ENCODE data around the gene ANKRD13C.
"Not testable (repeated sequence)": the region's sequence is repeated elsewhere in the genome, so short reads cannot be mapped to it uniquely, and the experiment has no call there.

The ANKRD13C gene

DNA sequence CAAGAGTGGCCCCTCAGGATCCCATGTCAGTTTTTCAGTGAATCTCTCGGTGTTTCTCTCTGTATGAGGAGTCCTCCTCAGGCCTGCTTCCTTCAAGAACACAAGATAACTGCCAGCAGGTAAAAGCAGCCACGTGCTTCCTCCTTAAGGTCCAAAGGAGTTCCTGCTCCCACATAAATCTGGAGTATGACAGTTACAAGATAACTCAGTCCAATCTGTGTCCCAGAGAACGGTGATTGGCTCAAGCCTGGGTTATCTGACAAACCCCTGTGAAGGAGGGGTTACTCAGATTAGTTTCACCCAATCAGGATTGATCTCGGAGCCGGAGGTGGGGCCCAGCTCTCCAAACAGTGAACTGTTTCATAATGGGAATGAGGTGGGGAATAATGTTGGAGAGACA, 5.8 kb upstream of the ANKRD13C start:
- DNase-seq (ENCODE audit: low read depth) = no peak

DNA sequence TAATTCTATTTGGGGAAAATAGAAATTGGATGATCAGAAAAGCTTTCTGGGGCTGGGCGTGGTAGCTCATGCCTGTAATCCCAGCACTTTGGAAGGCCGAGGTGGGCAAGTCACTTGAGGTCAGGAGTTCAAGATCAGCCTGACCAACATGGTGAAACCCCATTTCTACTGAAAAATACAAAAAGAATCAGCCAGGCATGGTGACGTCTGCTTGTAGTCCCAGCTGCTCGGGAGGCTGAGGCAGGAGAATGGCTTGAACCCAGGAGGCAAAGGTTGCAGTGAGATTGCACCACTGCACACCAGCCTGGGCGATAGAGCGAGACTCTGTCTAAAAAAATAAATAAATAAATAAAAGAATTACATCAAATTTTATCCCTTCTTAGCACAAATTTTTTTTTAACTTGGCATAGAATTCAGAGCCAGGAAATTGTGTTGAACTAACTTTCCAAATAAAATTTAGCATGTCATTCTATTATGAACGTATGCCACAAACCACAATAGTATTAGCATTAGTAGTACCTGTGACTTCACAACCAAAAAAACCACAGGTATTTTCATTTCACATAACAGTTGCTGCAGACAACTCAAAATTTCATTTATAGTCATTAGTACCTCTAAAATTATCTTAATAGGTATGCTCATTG, 4.5 kb upstream of the ANKRD13C start:
- DNase-seq (ENCODE audit: low read depth) = no peak

DNA sequence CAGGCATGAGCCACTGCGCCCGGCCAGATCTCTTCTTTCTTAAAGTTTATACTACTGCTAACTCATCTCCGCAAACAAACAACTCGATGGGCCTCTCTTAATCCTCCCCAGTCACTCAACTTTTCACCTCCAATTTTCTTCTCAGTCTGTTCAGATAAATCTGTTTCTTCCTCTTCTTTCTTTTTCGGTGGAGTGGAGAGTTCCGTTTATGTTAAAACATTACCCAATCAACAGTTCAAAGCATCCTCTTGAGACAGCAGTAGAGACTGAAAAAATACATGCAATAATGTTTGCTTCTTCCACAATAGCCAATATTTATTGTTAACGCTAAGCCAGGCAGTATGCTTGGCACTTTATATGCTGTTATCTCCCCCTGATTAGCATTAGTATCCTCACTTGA, 1.4 kb upstream of the ANKRD13C start:
- no peak for DNase-seq (ENCODE audit: low read depth)

DNA sequence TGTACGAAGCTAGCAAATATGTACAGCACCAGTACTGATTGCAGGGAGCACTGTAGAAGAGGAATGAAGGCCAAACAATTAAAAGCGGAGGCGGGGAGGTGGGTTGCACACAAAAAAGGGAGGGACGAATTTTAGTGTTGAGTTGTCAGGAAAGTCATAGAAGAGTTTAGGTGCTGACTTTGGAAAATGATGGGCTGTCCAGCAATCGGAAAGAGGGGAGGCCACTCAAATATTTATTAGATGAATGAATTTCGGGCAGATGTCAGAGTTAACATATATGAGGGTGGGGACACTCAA, 537 bp upstream of the ANKRD13C start:
- DNase-seq (ENCODE audit: low read depth) = no peak

DNA sequence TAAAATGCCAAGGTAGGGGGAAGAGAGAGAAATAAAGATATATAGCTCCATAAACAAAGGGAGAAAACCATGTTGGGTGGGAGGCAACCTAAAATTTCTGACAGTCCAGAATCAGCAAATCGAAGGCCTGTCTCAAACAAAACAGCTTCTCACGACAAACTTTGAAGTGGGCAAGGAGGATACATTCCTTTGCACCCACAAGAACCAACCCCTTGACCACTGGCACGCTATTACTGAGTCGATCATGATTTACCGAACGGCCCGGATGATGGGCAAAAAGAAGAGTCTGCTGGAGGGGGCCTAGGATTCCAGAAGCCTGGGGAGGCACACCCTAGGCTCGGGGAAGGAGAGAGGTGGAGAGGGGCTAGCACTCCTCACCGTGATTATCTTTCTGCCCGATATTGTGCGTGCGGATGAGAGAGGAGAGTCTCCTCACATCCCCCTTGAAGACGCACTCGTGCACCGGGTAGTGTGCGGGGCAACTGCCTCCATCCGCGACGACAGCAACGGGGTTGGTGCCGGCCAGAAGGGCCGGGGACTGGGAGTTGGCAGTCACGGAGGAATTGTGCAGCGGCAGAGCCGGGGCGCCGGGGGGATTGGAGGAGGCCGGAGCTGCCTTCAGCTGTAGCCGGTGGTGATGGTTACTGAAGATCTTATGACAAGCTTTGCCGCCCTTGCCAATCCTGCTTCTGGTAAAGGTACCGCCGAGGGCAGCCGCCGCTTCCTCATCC, 756 bp downstream of the ANKRD13C start:
- DNase-seq (ENCODE audit: low read depth) = peak; percentile 7

DNA sequence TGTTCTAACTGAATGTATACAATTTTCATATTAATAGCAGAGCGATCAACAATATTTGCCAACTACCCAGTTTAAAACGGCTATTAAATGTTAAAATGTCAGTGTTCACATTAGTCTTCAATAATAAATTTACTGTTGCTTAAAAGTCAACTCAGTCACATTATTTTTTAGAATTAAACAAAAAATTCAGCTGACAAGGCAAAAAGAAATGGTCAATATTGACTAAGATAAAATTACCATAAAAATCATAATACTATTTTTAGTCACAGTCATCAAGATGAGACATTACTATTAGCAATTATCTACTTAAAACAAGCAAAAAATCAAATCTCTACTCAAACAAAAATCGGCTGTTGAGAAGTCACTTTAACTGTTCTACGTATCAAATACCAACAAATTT, 1.5 kb downstream of the ANKRD13C start:
- no peak for DNase-seq (ENCODE audit: low read depth)

DNA sequence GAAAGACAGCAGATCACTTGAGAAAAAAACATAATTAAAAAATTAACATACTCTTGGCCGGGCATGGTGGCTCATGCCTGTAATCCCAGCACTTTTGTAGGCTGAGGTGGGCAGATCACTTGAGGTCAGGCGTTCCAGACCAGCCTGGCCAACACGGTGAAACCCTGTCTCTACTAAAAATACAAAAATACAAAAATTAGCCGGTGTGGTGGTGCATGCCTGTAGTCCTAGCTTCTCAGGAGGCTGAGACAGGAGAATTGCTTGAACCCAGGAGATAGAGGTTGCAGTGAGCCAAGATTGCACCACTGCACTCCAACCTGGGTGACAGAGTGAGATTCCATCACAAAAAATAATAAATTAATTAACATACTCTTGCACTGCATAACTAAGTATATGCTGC, 4.7 kb downstream of the ANKRD13C start:
- not testable (repeated sequence) for DNase-seq (ENCODE audit: low read depth)

DNA sequence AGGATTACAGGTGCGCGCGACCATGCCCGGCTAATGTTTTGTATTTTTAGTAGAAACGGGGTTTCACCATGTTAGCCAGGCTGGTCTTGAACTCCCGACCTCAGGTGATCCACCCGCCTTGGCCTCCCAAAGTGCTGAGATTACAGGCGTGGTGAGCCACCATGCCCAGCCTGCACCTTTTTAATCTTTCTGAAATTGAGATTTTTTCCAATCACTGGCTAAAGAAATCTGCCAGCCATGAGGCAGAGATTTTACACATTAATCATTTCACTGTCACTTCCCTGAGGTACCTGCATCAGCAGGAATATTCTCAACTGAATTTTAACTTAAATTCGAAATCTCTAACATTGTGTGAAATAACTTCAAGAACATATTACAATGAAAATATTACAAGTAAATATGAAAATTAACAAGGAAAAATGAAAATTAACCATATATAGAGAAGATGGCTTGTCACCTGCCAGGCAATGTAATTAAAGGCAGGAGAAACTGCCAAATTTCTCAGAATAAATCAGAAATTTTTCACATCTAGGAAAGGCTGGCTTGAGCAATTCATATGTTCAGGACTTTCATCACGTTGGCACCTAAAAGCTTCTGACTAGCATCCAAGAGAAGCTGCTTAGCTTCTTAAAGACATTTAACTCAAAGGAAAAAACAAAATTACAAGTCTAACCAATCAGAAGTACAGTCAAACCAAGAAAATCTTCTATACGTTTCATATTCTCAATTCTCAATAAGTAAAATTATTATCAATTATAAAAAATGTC, 5.9 kb downstream of the ANKRD13C start:
- DNase-seq (ENCODE audit: low read depth) = no peak

DNA sequence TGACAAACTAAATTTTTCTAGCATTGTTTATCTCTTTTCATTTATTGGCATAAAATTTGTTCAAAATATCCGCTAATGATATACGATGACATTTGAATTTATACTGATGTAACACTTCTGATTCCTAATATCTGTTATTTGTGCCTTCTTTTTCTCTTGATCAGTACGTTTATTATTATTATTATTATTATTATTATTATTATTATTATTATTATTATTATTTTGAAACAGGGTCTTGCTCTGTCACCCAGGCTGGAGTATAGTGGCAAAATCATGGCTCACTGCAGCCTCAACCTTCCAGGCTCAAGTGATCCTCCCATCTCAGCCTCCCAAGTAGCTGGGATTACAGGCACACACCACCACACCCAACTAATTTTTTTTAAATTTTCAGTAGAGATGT, 14.9 kb downstream of the ANKRD13C start:
- DNase-seq (ENCODE audit: low read depth) = not testable (repeated sequence)

DNA sequence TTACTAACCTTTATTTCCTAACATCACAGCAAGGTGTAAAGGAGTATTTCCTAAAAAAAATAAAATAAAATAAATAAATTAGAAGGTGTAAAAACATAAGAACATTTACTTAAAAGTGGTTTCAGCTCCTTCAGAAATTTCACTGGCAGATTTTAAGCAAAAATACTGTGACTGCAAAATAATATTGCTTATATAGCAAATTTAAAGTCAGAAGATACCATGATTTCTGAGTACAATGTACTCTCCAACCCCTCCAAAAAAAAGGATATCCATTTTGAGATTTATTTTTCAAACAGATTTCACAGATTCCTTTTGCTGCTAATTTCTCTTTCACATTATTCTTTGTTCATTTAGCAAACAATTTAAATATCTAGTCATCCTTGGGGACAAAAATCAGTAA, 18.5 kb downstream of the ANKRD13C start:
- DNase-seq (ENCODE audit: low read depth) = no peak

DNA sequence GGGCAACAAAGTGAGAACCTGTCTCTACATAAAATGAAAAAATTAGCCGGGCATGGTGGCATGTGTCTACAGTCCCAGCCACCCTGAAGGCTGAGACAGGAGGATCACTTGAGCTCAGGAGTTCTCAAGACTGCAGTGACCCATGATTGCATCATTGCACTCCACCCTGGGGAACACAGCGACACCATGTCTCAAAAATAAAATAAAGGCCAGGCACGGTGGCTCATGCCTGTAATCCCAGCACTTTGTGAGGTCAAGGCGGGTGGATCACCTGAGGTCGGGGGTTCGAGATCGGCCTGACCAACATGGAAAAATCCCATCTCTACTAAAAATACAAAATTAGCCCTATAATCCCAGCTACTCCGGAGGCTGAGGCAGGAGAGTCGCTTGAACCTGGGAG, 20.1 kb downstream of the ANKRD13C start:
- DNase-seq (ENCODE audit: low read depth) = no peak

DNA sequence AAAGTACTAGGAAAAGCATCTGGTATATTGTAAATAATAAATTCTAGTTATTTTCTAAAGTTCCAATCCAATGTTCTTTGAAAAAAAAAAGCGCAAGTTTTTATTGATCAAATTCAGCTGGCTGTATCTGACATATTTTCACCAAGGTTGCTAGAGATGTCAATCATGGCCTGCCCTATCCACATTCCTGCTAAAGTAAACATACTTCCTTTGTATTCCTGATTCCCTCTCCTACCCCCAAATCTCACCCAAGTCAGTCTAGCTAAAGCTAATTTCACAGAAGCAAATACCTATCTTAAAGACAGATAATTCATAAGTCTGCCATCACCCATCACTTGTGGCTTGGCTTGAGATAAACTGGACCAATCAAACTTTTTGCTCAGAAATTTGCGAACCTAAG, 21.3 kb downstream of the ANKRD13C start:
- no peak for DNase-seq (ENCODE audit: low read depth)

DNA sequence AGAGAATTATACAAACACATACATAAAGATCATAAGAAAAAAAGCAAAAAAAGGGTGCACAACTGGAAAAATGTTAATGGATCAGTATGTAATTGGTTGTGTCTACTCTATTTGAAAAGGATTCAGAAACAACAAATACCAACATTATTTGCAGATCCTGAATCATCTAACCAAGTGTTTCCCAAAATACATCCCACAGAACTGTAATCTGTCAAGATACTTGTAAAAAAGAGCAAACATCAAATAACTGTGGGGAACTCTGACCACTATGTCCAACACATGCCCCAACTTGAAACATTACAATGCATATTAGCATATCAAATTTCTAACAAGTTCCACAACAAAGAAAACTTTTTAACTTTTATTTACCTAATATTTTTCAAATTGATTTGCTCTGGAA, 22.6 kb downstream of the ANKRD13C start:
- DNase-seq (ENCODE audit: low read depth) = no peak

DNA sequence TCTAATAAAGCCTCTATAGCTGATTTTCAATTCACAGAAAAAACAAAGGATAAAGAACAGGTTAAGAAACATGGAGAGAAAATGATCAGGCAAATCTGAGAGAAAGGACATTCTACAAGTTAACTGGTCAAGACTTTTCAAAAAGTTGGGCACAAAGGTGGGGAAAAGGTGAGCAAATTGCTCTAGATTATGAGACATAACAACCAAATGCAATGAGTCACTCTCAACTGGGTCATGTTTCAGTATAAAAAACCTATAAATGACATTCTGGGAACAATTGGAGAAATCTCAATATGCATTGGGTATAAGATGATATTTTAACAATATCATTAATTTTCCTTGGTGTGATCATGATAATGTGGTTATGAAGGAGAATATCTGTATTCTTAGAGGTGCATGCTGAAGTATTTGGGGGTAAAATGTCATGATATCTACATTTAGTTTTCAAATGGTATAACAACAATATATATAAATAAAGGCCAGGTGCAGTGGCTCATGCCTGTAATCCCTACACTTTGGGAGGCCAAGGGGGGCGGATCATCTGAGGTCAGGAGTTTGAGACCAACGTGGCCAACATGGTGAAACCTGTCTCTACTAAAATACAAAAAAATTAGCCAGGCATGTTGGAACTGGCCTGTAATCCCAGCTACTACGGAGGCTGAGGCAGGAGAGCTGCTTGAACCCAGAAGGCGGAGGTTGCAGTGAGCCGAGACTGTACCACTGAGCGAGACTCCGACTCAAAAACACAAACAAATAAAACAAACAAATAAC, 27.0 kb downstream of the ANKRD13C start:
- no peak for DNase-seq (ENCODE audit: low read depth)

DNA sequence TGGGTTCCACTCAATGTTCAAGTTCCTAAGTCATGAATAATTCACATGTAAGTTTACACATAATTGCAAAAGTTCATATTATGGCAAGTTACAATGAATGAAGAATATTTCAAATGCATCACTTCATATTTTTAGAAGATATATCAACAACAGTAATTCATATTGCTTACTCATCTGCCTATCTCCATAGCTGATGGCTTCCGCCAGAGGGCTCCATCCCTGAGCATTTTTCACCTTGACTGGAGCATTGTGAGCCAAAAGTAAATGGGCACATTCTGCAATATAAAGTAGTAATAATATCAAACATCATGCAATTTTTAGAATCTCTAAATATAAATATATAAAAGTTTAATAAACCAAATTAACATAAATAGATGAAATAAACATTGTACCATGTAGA, 29.8 kb downstream of the ANKRD13C start:
- no peak for DNase-seq (ENCODE audit: low read depth)

DNA sequence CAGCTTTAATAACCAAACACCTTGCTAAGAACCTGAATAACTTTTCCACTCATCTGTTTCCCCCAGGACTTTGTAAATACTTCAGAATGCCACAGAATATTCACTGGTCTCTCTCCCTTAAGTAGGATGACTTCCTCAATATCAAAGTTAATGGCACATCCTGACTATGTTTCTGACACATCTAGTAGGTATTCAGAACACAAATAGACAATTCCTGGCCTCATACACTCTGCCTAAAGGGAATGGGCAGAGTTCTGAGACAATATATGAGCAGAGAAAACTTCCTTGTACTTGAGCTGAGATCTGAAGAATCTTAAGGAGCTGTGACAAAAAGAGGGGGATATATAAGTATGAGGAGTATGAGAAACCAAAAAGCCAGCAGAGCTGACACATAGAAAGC, 34.8 kb downstream of the ANKRD13C start:
- DNase-seq (ENCODE audit: low read depth) = no peak

DNA sequence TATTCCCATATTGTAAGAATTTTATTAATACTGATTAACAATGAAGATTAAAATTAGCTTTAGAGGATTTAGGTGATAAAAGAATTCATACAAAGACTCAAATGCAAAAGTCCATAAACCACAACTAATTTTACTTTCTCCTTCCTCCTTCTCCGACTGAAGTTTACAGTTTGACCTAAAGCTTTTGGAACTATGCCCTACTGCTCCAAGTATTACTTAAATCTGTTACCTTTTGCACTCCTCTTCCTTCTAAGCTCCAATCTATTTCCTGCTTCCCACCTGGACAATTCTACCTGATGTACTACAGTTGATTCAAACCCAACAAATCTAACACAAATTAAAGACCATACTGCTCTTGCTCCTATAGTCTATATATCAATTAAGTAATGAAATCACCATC, 36.3 kb downstream of the ANKRD13C start:
- no peak for DNase-seq (ENCODE audit: low read depth)

DNA sequence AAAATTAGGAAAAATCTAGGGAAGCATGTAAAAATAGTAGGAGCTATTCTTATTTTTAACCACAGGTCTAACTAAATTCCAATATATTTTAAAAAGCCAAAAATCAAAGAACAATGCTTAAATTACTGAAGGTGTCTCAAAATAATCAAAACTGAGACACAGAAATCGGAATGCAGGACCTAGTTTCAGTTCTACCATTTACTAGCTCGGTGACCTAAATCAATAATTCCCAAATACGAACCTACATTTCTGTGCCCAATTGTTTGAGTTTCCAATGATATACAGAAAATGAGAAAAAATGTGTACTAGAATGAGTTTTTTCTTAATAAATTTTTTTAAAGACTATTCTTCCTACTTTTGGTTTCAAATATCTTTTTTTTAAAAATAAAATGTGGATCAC, 37.4 kb downstream of the ANKRD13C start:
- DNase-seq (ENCODE audit: low read depth) = no peak

DNA sequence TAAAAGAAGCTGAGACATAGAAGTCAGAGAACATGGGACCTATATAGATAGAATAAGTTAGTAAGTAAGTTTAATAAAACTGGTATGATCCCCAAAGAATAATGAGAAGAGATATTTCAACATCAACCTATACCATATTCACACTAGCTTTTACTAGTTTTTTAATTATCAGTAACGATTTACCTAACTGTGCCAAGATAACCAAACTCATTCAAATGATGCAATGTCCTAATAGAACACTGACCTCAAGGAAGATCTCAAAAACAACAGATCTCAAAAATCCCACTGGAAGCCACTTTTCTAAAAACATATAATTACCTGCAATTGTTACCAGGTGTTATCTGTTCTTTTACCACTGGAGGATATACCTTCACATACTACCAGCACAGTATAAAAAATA, 38.7 kb downstream of the ANKRD13C start:
- no peak for DNase-seq (ENCODE audit: low read depth)

DNA sequence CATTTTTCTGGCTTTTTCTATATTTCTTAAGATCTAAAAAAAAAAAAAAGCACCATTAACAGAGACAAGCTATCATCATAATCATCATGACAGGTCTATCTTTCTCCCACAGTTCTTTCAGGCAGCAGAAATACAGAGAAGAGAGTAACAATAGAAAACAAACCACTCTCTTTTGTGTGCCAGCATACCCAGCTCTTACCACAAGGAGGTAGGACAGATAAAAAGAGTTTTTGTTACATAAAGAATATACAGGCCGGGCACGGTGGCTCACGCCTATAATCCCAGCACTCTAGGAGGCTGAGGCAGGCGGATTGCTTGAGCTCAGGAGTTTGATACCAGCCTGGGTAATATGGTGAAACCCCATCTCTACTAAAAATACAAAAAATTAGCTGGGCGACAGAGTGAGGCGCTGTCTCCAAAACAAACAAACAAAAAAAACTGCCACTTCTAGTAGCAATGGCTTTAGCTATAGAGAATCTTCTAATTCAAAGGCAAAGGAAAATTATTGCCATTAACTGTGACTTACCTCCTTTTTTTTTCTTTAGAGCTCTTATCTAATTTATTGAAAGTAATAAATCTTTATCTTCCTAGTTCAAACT, 39.7 kb downstream of the ANKRD13C start:
- DNase-seq (ENCODE audit: low read depth) = no peak

DNA sequence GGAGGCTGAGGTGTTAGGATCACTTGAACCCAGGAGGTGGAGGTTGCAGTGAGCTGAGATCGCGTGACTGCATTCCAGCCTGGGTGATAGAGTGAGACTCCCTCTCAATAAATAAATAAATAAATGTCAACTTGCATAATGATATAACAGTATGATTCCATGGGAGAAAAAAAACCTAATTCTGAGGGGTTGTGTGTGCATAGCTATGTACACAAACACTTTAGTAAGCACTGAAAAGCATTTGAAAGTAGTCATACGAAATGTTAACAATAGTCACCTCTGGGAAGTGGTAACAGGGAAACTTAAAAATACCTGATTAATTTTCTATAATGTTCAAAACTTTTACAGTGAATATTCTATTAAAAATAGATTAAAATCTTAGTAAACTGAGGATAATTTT, 43.2 kb downstream of the ANKRD13C start:
- DNase-seq (ENCODE audit: low read depth) = no peak

DNA sequence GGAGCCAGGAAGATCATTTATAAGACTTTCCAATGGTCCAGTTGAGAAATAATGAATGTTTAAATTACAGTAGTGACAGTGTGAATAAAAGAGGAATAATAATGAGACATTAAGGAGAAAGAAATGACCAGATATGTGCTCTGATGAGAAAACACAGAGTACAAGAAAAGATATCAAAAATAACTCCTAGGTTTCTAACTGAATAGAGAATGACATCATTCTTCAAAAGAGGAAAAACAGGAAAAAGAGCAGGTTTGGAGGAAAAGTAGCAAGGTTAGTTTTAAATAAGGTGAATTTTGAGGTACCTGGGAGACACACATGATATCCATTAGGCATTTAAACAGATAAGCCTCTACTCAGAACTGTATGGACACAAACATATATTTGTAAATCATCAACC, 55.0 kb downstream of the ANKRD13C start:
- DNase-seq (ENCODE audit: low read depth) = no peak

Measured in stimulated activated CD8-positive, alpha-beta memory T cell treated with anti-CD3 and anti-CD28 coated beads, Interleukin-15, amount 100 ng/mL, for 24 hours (primary cell).